Ovary (tissue), 3 donors: Measurements from ENCODE around the gene DOCK11.

ENCODE experiments used
- CTCF ChIP-seq, 3 donors: fragments of 450-650 bp in 2 of 3; fragments of 200-600 bp in 1 of 3; IDR thresholded peaks; one replicate each; pipeline versions ENCODE4 v1.5.1 to v1.8.0; 2016 to 2022; ENCODE audit warnings: antibody characterized with exemption in 3 of 3, mild to moderate bottlenecking in 1 of 3
- EP300 ChIP-seq: sonication (generic); formaldehyde crosslinking; IDR thresholded peaks from one replicate; pipeline ENCODE4 v1.6.1; 2017; ENCODE audit warnings: antibody characterized with exemption
- donor health status: DM: no; HTN: no; CAD: no.

GRCh38 chrX:118654331-118654730, 158.7 kb downstream of the DOCK11 start:
- TF ChIP-seq CTCF (IDR thresholded peaks at IDR 0.05) (no peak), EP300 (no peak)
